Sigmoid colon (tissue), 7 donors: ENCODE data around the gene RNF151. TPM values are rescaled to one million over a fixed set of nuclear protein-coding genes. Genes with fewer than 3 reads are reported as not detected.

Source experiments
- DNase-seq: peaks from one replicate; pipeline ENCODE4 v3.0.0-alpha.2; 2019
- H3K27ac ChIP-seq, 4 donors: fragments of 200-600 bp; sonication (generic); one replicate each; pipeline ENCODE4 v1.5.1; 2016 to 2019; ENCODE audit warnings: mild to moderate bottlenecking in 1 of 4
- H3K27me3 ChIP-seq, 3 donors: fragments of 200-600 bp; sonication (generic); one replicate each; pipeline ENCODE4 v1.5.1; 2019; ENCODE audit warnings: mild to moderate bottlenecking in 1 of 3
- H3K36me3 ChIP-seq, 4 donors: fragments of 200-600 bp; sonication (generic); one replicate each; pipeline ENCODE4 v1.5.1; 2016 to 2019
- H3K4me1 ChIP-seq, 4 donors: fragments of 200-600 bp; sonication (generic); one replicate each; pipeline ENCODE4 v1.5.1; 2017 to 2019
- H3K4me3 ChIP-seq, 4 donors: fragments of 200-600 bp; sonication (generic); one replicate each; pipeline ENCODE4 v1.5.1; 2017 to 2019; ENCODE audit warnings: mild to moderate bottlenecking in 2 of 4, moderate library complexity in 1 of 4
- H3K9me3 ChIP-seq, 4 donors: fragments of 200-600 bp in 3 of 4; sonication (generic) in 3 of 4; one replicate each; pipeline versions ENCODE4 v1.5.1 to v1.6.1; 2013 to 2019
- EP300 ChIP-seq, 4 donors: sonication (generic); formaldehyde crosslinking; IDR thresholded peaks; one replicate each; pipeline ENCODE4 v1.6.1; 2017; ENCODE audit warnings: antibody characterized with exemption in 4 of 4
- POLR2A ChIP-seq, 2 donors: fragments of 450-650 bp; IDR thresholded peaks; one replicate each; pipeline ENCODE4 v1.6.1; 2016; ENCODE audit warnings: antibody characterized with exemption in 2 of 2, mild to moderate bottlenecking in 2 of 2, moderate library complexity in 2 of 2
- POLR2AphosphoS5 ChIP-seq, 4 donors: sonication (generic); formaldehyde crosslinking; IDR thresholded peaks; one replicate each; pipeline ENCODE4 v1.6.1; 2017; ENCODE audit warnings: antibody characterized with exemption in 4 of 4
- WGBS, 2 donors: extraction: QIAGEN DNeasy Blood & Tissue Kit; methylation state at CpG; one replicate each; pipeline ENCODE4 v1.1.7; 2013; 5-methylcytosine and 5-hydroxymethylcytosine counted together
- intact Hi-C: fragments of 100-400 bp; cut with DNase I; formaldehyde crosslinking; loops from one replicate; pipeline ENCODE4 v1.15.1; 2023
- polyA plus RNA-seq, 3 donors: library from polyadenylated mRNA; stranded (reverse); fragments of 200-250 nt; gene quantifications; one replicate each; pipeline ENCODE4 v1.2.3, GENCODE V29; 2013
- total RNA-seq, 4 donors: library from RNA; depleted of rRNA; stranded (reverse); fragments of >200 nt; gene quantifications; one replicate each; pipeline ENCODE4 v1.1.0, GENCODE V29; 2016
- TF ChIP-seq, protein P1 (sequence below), 4 experiments: fragments of 450-650 bp in 3 of 4; fragments of 200-600 bp in 1 of 4; IDR thresholded peaks; one replicate each; pipeline ENCODE4 v1.5.1; 2016 to 2019; ENCODE audit warnings: antibody characterized with exemption in 4 of 4, mild to moderate bottlenecking in 3 of 4, moderate library complexity in 2 of 4
- donor health status: healthy with polysubstance abuse.
- donor health status: Bipolar disorder and iron deficiency.
- donor health status: healthy.

RNF151 gene, protein sequence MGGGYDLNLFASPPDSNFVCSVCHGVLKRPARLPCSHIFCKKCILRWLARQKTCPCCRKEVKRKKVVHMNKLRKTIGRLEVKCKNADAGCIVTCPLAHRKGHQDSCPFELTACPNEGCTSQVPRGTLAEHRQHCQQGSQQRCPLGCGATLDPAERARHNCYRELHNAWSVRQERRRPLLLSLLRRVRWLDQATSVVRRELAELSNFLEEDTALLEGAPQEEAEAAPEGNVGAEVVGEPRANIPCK
- total RNA-seq = not detected
- under 1 TPM in 1 of 3 donors, not detected in 2; 0.10 TPM for polyA plus RNA-seq

DNA sequence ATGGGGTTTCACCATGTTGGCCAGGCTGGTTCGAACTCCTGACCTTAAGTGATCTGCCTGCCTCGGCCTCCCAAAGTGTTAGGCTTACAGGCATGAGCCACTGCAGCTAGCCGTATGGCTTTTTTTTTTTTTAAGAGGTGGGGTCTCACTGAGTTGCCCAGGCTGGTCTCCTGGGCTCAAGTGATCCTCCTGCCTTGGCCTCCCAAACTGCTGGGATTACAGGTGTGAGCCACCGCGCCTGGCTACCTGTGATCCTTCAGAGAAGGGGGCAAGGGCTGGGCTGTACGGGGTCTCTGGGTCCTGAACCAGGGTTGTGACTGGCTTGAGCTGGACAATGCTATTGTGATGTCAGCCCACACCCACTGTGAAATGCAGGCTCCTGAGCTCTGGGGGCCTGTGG is at the start of gene RNF151:
RNF151 (plus strand) TSS at position 397 of the 400 bp plus-strand sequence. CDS start 26 bp downstream, outside the sequence.
- TF ChIP-seq POLR2AphosphoS5 (IDR thresholded peaks at IDR 0.05) (no peak), EP300 (IDR thresholded peaks at IDR 0.05) (no peak), POLR2A (IDR thresholded peaks at IDR 0.05) (no peak)
- TF ChIP-seq, protein P1, sequence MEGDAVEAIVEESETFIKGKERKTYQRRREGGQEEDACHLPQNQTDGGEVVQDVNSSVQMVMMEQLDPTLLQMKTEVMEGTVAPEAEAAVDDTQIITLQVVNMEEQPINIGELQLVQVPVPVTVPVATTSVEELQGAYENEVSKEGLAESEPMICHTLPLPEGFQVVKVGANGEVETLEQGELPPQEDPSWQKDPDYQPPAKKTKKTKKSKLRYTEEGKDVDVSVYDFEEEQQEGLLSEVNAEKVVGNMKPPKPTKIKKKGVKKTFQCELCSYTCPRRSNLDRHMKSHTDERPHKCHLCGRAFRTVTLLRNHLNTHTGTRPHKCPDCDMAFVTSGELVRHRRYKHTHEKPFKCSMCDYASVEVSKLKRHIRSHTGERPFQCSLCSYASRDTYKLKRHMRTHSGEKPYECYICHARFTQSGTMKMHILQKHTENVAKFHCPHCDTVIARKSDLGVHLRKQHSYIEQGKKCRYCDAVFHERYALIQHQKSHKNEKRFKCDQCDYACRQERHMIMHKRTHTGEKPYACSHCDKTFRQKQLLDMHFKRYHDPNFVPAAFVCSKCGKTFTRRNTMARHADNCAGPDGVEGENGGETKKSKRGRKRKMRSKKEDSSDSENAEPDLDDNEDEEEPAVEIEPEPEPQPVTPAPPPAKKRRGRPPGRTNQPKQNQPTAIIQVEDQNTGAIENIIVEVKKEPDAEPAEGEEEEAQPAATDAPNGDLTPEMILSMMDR (IDR thresholded peaks at IDR 0.05) = no peak
- Histone ChIP-seq H3K4me3 (peak within 1 kb of the TSS; percentile 63 to 90 (median 66)), H3K4me1 (peaks cover 0 to 28% (median 25%) of the 10 kb centered on the region in 4 donors), H3K27me3 (no peaks in the 10 kb centered on the region), H3K27ac (peak within 1 kb of the TSS; percentile 91 to 99 (median 92)), H3K9me3 (no peaks in the 10 kb centered on the region), H3K36me3 (peaks cover 12 to 21% (median 17%) of the 10 kb centered on the region in 4 donors)
- WGBS, 2 donors = 96% methylated on average over 6 of the region's 6 CpGs
- DNase-seq = no peak
- intact Hi-C loops = no loop called here

DNA sequence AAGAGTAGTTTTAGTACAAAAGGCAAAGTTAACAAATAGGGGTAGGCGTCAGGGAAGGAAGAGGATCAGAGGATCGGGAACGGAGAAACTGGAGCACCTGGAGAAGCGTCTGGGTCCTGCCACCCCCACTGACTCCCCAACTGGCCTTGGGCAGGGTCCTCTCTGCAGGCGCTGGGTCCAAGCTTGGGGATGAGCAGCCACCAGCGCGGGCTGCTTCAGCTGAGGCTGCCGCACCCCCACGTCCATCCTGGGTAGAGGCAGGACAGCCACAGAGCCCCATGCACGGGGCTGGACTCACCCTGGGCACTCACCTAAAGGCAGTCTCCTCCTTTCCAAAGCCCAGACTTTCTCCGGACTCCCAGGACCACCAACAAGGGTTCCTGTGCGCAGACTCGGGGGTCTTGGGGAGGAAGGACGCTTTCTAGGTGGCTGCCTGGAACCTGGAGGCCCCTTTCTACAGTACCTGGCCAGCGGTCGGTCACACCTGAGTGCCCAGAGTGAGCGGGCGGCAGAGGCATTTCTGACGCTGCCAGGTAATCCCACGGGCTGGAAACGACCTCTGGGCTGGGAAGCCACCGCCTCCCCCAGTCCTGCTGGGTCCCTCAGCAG is 49.5 kb upstream of the RNF151 start:
- no peak overlapping the region for H3K4me3 ChIP-seq
- H3K36me3 ChIP-seq = no peaks in the 10 kb centered on the region
- DNase-seq = no peak
- no peak for TF ChIP-seq EP300 (IDR thresholded peaks at IDR 0.05)
- TF ChIP-seq POLR2A (IDR thresholded peaks at IDR 0.05) = no peak
- TF ChIP-seq, protein P1 (IDR thresholded peaks at IDR 0.05) = no peak
- TF ChIP-seq POLR2AphosphoS5 (IDR thresholded peaks at IDR 0.05) = no peak
- WGBS, 2 donors = 6 to 10% methylated on average over 22 of the region's 22 CpGs
- peaks cover 33 to 88% (median 56%) of the 10 kb centered on the region in 3 donors for H3K27me3 ChIP-seq
- H3K4me1 ChIP-seq = peaks cover 0 to 10% (median 6%) of the 10 kb centered on the region in 4 donors
- H3K27ac ChIP-seq = no peak overlapping the region
- H3K9me3 ChIP-seq = no peaks in the 10 kb centered on the region
- intact Hi-C loops = no loop called here

DNA sequence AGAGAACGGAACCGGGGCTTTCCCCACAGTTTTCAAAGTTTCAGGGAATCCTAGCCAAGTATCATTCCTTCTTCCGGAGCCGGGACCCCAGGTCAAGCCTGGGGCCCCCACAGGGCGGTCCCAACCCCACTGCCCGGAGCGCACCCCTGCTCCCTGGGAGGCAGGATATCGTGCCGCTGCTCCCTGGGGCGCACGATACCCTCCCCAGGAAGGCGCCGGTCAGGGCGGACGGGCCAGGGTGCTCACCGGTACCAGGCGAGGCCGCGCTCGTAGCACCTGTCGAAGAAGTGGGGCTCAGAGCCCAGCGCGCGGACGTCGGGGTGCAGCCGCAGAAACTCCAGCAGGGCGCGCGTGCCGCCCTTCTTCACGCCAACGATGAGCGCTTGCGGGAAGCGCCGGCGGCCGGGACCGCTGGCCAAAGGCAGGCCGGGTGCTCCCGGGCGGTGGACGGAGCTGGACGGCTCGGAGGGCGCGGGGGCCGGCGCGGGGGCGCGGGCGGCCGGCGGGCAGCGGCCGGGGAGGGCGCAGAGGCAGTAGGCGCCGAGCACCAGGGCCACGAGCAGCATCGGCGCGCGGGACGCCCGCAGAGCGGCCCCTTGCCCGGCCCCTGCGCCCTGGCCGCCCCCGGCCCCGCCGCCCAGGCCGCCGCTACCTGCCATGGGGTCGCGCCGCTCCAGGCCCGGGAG is 48.8 kb upstream of the RNF151 start:
- H3K4me3 ChIP-seq = no peak overlapping the region
- no peak overlapping the region for H3K27ac ChIP-seq
- H3K27me3 ChIP-seq = peaks cover 33 to 95% (median 62%) of the 10 kb centered on the region in 3 donors
- WGBS, 2 donors = 1 to 3% methylated on average over 81 of the region's 81 CpGs
- intact Hi-C loops = no loop called here
- no peaks in the 10 kb centered on the region for H3K9me3 ChIP-seq
- no peak for TF ChIP-seq POLR2AphosphoS5 (IDR thresholded peaks at IDR 0.05)
- TF ChIP-seq EP300 (IDR thresholded peaks at IDR 0.05) = no peak
- TF ChIP-seq POLR2A (IDR thresholded peaks at IDR 0.05) = no peak
- TF ChIP-seq, protein P1 (IDR thresholded peaks at IDR 0.05) = no peak
- no peak for DNase-seq
- H3K4me1 ChIP-seq = peaks cover 0 to 10% (median 6%) of the 10 kb centered on the region in 4 donors
- no peaks in the 10 kb centered on the region for H3K36me3 ChIP-seq

DNA sequence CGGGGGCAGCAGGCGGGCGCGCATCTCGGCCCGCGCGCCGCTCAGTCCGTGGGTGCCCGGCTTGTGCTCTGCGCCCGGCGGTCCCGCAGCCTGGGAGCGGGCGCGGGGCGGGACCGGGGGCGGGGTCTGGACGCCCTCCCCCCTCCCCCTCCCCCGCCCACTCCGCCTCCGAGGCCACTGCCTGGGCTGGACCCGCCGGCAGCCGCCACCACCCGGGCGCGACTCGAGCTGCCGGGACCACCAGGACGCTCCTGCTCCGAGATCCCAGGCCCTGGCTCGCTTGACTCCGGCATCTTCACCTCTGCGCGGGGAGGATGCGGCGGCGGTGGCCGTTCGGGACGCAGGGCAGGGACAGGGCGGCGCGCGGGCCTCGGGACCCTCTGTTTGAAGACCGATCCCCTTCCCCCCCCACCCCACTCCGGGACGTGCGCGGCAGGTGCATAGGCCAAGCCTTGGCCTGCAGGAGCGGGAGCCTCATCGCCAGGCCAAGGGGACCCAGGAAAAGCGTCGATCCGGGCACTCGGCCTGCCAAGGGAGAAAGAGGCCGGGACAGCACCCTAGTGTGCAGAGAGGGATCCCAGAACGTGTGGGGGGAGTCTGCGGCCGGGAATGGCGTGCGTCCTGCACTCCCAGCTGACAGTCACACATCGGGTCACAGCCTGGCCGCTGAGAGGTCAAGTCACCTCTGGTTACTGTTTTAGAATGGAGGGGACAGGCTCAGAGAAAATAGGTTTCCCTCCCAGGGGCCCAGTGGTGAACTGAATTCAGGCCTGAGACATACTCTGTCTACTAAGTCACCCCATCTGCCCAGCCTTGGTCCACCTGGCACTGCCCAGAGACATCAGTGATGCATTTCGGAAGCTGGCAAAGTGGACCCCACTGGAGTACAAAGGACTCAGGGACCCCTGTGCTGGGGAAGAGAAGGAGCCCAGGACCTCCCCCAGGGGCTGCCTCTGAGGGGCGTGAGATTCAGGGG is 48.0 kb upstream of the RNF151 start, which contains the start of gene HS3ST6:
HS3ST6 (minus strand) TSS at position 65 of the 976 bp plus-strand sequence. CDS start 92 bp downstream, outside the sequence.
- Histone ChIP-seq H3K4me1 (peaks cover 0 to 14% (median 9%) of the 10 kb centered on the region in 4 donors), H3K36me3 (no peaks in the 10 kb centered on the region), H3K27me3 (peaks cover 33 to 96% (median 70%) of the 10 kb centered on the region in 3 donors), H3K27ac (no peak within 1 kb of the TSS), H3K4me3 (no peak within 1 kb of the TSS), H3K9me3 (no peaks in the 10 kb centered on the region)
- DNase-seq = no peak
- intact Hi-C loops = no loop called here
- WGBS, 2 donors = 4 to 5% methylated on average over 71 of the region's 71 CpGs
- TF ChIP-seq, protein P1 (IDR thresholded peaks at IDR 0.05) = no peak
- TF ChIP-seq POLR2AphosphoS5 (IDR thresholded peaks at IDR 0.05) (no peak), POLR2A (IDR thresholded peaks at IDR 0.05) (no peak), EP300 (IDR thresholded peaks at IDR 0.05) (no peak)
